ENCODE measurements around the gene RAP1GAP2. TPM values are rescaled to one million over a fixed set of nuclear protein-coding genes. Genes with fewer than 3 reads are reported as not detected.
"Not testable (repeated sequence)": the region's sequence is repeated elsewhere in the genome, so short reads cannot be mapped to it uniquely, and the experiment has no call there.

The RAP1GAP2 gene
- total RNA-seq, 1 experiment from 2014 or later = 2.0 TPM

GRCh38 chr17:2888326-2888725 lies 92.1 kb downstream of the RAP1GAP2 start:
- DNase-seq (ENCODE audit: low read depth, low spot score) = no peak
- in situ Hi-C loops (cut with HindIII; ENCODE audit: low pct_unique_long_range_greater_than_20kb, low sequenced_read_pairs) = no loop called here

GRCh38 chr17:2889256-2889655 lies 93.0 kb downstream of the RAP1GAP2 start:
- DNase-seq (ENCODE audit: low read depth, low spot score) = no peak
- in situ Hi-C loops (cut with HindIII; ENCODE audit: low pct_unique_long_range_greater_than_20kb, low sequenced_read_pairs) = no loop called here

GRCh38 chr17:2890778-2891177 lies 94.5 kb downstream of the RAP1GAP2 start:
- in situ Hi-C loops (cut with HindIII; ENCODE audit: low pct_unique_long_range_greater_than_20kb, low sequenced_read_pairs); DNase-seq (ENCODE audit: low read depth, low spot score): not testable (repeated sequence)

GRCh38 chr17:2892305-2892971 lies 96.2 kb downstream of the RAP1GAP2 start:
- in situ Hi-C loops (cut with HindIII; ENCODE audit: low pct_unique_long_range_greater_than_20kb, low sequenced_read_pairs) = no loop called here
- DNase-seq (ENCODE audit: low read depth, low spot score) = peak; percentile 10

GRCh38 chr17:2893422-2893914 lies 97.2 kb downstream of the RAP1GAP2 start:
- no peak for DNase-seq (ENCODE audit: low read depth, low spot score)
- in situ Hi-C loops (cut with HindIII; ENCODE audit: low pct_unique_long_range_greater_than_20kb, low sequenced_read_pairs) = no loop called here

- in situ Hi-C loops (cut with HindIII; ENCODE audit: low pct_unique_long_range_greater_than_20kb, low sequenced_read_pairs) = no loop called here
- DNase-seq (ENCODE audit: low read depth, low spot score) = no peak
These were observed 98.5 kb downstream of the RAP1GAP2 start for GRCh38 chr17:2894782-2895181.

- in situ Hi-C loops (cut with HindIII; ENCODE audit: low pct_unique_long_range_greater_than_20kb, low sequenced_read_pairs) = no loop called here
- no peak for DNase-seq (ENCODE audit: low read depth, low spot score)
These were observed 101.4 kb downstream of the RAP1GAP2 start for GRCh38 chr17:2897605-2898004.

- in situ Hi-C loops (cut with HindIII; ENCODE audit: low pct_unique_long_range_greater_than_20kb, low sequenced_read_pairs) = no loop called here
- peak; percentile 11 for DNase-seq (ENCODE audit: low read depth, low spot score)
These were observed 102.2 kb downstream of the RAP1GAP2 start for GRCh38 chr17:2898255-2898926.

- DNase-seq (ENCODE audit: low read depth, low spot score) = no peak
- in situ Hi-C loops (cut with HindIII; ENCODE audit: low pct_unique_long_range_greater_than_20kb, low sequenced_read_pairs) = no loop called here
These were observed 103.7 kb downstream of the RAP1GAP2 start for GRCh38 chr17:2899906-2900305.

GRCh38 chr17:2900842-2901241 lies 104.6 kb downstream of the RAP1GAP2 start:
- in situ Hi-C loops (cut with HindIII; ENCODE audit: low pct_unique_long_range_greater_than_20kb, low sequenced_read_pairs) = no loop called here
- no peak for DNase-seq (ENCODE audit: low read depth, low spot score)

- no peak for DNase-seq (ENCODE audit: low read depth, low spot score)
- in situ Hi-C loops (cut with HindIII; ENCODE audit: low pct_unique_long_range_greater_than_20kb, low sequenced_read_pairs) = no loop called here
These were observed 105.3 kb downstream of the RAP1GAP2 start for GRCh38 chr17:2901582-2901981.

GRCh38 chr17:2902546-2902945 lies 106.3 kb downstream of the RAP1GAP2 start:
- in situ Hi-C loops (cut with HindIII; ENCODE audit: low pct_unique_long_range_greater_than_20kb, low sequenced_read_pairs) = no loop called here
- no peak for DNase-seq (ENCODE audit: low read depth, low spot score)

GRCh38 chr17:2903193-2903974 lies 107.1 kb downstream of the RAP1GAP2 start:
- no peak for DNase-seq (ENCODE audit: low read depth, low spot score)
- in situ Hi-C loops (cut with HindIII; ENCODE audit: low pct_unique_long_range_greater_than_20kb, low sequenced_read_pairs) = no loop called here

- in situ Hi-C loops (cut with HindIII; ENCODE audit: low pct_unique_long_range_greater_than_20kb, low sequenced_read_pairs) = no loop called here
- no peak for DNase-seq (ENCODE audit: low read depth, low spot score)
These were observed 107.9 kb downstream of the RAP1GAP2 start for GRCh38 chr17:2904135-2904534.

- DNase-seq (ENCODE audit: low read depth, low spot score) = no peak
- in situ Hi-C loops (cut with HindIII; ENCODE audit: low pct_unique_long_range_greater_than_20kb, low sequenced_read_pairs) = no loop called here
These were observed 109.0 kb downstream of the RAP1GAP2 start for GRCh38 chr17:2905269-2905668.

GRCh38 chr17:2905696-2906501 lies 109.7 kb downstream of the RAP1GAP2 start:
- no peak for DNase-seq (ENCODE audit: low read depth, low spot score)
- in situ Hi-C loops (cut with HindIII; ENCODE audit: low pct_unique_long_range_greater_than_20kb, low sequenced_read_pairs) = no loop called here

- in situ Hi-C loops (cut with HindIII; ENCODE audit: low pct_unique_long_range_greater_than_20kb, low sequenced_read_pairs) = no loop called here
- no peak for DNase-seq (ENCODE audit: low read depth, low spot score)
These were observed 110.7 kb downstream of the RAP1GAP2 start for GRCh38 chr17:2906901-2907300.

Data from SK-MEL-5 (cell line).